Omental fat pad (tissue), 4 donors: Measurements from ENCODE around the gene CTCFL. TPM values are rescaled to one million over a fixed set of nuclear protein-coding genes. Genes with fewer than 3 reads are reported as not detected.

Experiments
- ATAC-seq: fragments of 150-250 bp; one replicate; pipeline ENCODE4 v1.9.1; 2016; ENCODE audit warnings: mild to moderate bottlenecking, moderate library complexity; ENCODE audit not compliant: low FRiP score
- DNase-seq: peaks from one replicate; pipeline ENCODE4 v3.0.0-alpha.2; 2019; ENCODE audit warnings: low spot score
- total RNA-seq, 4 donors: library from RNA; depleted of rRNA; stranded (reverse); fragments of >200 nt; gene quantifications; one replicate each; pipeline ENCODE4 v1.1.0, GENCODE V29; 2016
- TF ChIP-seq, protein P1 (sequence below), 3 donors: fragments of 450-650 bp; IDR thresholded peaks; one replicate each; pipeline ENCODE4 v1.5.1; 2016 to 2017; ENCODE audit warnings: antibody characterized with exemption in 3 of 3, mild to moderate bottlenecking in 3 of 3, moderate library complexity in 2 of 3

The CTCFL gene
- total RNA-seq, 4 donors from 2014 or later: not detected

DNA sequence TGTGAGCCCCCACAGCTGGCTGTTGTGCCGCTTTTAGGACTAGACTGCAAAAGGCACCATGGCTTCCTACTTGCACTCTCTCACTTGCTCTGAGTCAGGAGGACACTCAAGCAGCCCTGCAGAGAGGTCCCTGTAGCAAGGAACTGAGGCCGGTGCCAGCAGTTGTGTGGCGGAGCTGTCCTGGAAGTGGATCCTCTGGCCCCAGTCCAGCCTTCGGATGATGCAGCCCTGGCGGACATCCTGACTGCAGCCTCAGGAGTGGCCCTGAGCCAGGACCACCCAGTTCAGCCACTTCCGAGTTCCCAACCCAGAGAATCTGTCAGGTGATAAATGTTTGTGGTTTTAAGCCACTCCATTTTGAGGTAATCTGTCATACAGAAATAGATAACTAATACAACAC lies 17.5 kb downstream of the CTCFL start:
- no peak for DNase-seq
- TF ChIP-seq, protein P1, sequence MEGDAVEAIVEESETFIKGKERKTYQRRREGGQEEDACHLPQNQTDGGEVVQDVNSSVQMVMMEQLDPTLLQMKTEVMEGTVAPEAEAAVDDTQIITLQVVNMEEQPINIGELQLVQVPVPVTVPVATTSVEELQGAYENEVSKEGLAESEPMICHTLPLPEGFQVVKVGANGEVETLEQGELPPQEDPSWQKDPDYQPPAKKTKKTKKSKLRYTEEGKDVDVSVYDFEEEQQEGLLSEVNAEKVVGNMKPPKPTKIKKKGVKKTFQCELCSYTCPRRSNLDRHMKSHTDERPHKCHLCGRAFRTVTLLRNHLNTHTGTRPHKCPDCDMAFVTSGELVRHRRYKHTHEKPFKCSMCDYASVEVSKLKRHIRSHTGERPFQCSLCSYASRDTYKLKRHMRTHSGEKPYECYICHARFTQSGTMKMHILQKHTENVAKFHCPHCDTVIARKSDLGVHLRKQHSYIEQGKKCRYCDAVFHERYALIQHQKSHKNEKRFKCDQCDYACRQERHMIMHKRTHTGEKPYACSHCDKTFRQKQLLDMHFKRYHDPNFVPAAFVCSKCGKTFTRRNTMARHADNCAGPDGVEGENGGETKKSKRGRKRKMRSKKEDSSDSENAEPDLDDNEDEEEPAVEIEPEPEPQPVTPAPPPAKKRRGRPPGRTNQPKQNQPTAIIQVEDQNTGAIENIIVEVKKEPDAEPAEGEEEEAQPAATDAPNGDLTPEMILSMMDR (IDR thresholded peaks at IDR 0.05): no peak
- no peak for ATAC-seq

DNA sequence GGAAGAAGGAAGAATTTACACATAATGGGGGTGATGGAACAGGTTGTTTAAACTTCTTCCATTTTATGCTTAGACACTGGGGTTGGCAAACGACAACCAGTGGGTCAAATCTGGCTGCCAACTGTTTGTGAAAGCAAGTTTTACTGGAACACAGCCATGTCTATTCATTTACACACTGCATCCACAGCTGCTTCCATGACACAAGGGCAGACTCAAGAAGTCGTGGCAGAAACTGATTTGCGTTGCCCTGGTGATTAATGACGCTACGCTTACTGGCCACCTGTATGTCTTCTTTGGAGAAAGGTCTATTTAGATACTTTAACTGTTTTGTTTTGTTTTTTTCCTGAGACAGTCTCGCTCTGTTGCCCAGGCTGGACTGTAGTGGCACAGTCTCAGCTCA lies 19.0 kb downstream of the CTCFL start:
- TF ChIP-seq, protein P1 (IDR thresholded peaks at IDR 0.05): no peak
- ATAC-seq: no peak
- no peak for DNase-seq

DNA sequence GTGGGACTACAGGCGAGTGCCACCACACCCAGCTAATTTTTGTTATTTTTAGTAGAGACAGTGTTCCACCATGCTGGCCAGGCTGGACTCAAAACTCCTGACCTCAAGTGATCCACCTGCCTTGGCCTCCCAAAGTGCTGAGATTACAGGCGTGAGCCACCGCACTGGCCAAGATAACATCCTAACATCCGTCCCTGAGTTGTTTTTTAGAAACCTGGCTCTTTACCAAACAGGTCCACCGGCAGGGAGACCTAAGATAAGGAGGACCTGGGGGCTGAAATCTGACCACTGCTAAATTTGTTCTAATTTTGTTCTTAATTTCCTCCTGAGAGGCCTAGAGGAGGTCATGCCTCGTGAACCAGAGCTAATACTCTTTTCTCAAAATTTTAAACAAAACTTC lies 20.5 kb downstream of the CTCFL start:
- TF ChIP-seq, protein P1 (IDR thresholded peaks at IDR 0.05): no peak
- DNase-seq (no peak), ATAC-seq (no peak)

DNA sequence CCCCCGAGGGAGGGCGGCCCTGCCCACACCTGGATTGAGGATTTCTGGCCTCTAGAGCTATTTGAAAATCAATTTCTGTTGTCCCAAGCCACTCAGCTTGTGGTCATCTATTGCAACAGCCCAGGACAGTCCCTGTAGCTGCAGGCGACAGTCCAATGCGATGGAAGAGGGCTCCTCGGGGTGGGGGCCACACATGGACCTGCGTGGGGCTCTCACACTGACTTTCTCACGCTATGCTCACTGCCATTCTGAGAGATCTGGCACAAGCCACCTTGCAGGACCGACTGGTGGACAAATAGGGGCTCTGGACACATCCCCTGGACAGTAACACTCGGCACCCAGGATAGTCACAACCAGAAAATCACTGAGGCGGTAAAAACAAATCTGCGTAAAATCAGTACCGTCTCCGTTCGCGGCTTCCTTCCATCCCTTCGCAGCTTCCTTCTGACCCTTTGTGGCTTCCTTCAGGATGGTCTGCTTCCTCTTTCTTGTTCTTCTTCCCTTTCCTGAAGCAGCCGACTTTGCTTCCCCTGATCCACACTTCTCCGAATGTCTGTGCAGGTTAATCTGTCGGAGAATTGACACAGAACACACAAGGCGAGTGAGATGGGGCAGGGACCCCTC lies 21.8 kb downstream of the CTCFL start:
- TF ChIP-seq, protein P1 (IDR thresholded peaks at IDR 0.05): no peak
- ATAC-seq (no peak), DNase-seq (no peak)

DNA sequence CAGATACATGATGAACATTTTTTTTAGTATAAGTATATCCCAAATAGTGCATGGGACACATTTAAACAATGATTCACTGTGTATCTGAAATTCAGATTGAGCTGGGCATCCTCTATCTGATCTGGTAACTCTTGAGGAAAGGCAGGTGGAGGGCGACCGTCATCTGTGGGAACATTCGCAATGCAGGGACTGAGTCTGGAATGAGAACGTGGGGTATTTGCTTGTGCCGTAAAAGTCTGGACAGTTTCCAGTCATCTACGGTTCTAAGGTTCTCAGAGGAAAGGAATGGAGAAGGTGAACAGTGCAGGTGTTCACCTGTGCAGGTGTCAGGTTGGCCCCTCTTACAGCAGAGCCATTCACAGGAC lies 22.6 kb downstream of the CTCFL start:
- TF ChIP-seq, protein P1 (IDR thresholded peaks at IDR 0.05): no peak
- DNase-seq (no peak), ATAC-seq (no peak)

DNA sequence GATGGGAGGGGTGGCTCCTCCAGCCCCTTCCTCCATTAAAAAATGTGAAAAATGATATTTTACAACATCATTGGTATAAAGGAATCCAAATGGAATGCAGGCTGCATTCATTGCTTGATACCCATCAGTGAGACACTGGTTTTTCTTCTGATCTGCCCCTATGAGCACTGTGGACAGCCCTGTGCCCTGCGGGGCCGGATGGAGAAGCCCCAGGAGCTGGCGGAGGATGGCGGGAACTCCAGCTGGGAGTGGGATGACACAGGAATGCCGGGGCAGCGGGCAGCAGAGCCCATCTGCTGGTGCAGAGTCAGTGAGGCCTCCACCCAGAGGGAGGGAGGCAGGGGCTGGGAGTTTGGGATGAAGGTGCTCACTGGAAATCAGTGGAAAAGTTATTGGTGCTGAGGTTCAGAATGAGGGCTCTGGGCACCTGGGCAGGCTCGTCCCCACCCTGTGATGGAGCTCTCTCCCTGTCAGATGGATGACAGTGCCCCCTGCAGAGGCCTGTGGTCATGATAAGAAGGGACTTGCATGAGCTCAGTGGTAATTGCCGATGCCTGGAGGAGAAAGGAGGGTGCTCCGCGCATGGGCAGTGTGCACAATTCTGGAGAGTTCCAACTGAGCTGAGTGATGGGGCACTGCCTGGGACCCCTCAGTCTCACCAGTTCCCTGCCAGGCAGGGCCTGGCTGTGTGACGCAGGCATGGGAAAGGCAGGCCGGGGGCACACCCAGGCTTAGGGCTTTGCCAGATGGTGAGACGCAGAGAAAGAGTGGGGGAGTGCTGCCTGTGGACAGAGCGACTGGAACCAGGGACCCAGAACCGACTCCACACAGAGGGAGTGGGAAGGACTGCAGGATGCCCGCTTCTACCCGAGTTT lies 23.2 kb downstream of the CTCFL start:
- TF ChIP-seq, protein P1 (IDR thresholded peaks at IDR 0.05): no peak
- no peak for ATAC-seq
- DNase-seq: no peak

DNA sequence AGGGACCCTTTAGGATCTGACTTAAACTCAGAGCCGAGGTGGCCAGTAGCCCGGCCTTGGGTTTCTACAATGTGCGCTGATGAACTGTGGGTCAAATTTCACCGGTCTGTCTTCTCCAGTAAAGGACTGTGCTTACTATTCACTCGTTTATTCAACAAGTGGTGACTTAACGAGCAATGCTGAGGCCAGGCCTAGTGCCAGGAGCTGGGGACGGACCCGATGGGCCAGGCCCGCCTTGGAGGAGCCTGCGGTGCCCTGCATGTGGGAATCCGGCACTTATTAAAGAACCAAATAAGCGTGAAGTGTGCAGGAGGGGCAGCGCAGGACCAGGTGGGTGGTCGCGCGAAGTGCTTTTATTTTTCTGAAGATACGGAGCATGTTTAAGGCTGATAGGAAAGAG lies 24.0 kb downstream of the CTCFL start:
- TF ChIP-seq, protein P1 (IDR thresholded peaks at IDR 0.05): no peak
- ATAC-seq (no peak), DNase-seq (no peak)
